GM13977 (cell line): ENCODE results near the gene CFAP97.

Experiments used
- DNase-seq: peaks from one replicate; pipeline ENCODE4 v3.0.0; 2012; ENCODE audit warnings: low spot score
- CTCF ChIP-seq: IDR thresholded peaks from 2 replicates; pipeline ENCODE4 v1.5.1; 2012; ENCODE audit warnings: mild to moderate bottlenecking, control low read depth; ENCODE audit not compliant: insufficient read depth; ENCODE audit errors: extremely low read depth, missing control alignments
- in situ Hi-C: fragments of 300-500 bp; cut with MboI; formaldehyde crosslinking; loops from one replicate; pipeline ENCODE4 v1.12.0; 2022; ENCODE audit warnings: low sequenced_read_pairs, low pct_unique_long_range_greater_than_20kb, mixed read lengths, inconsistent platforms; ENCODE audit not compliant: unreplicated experiment

The CFAP97 gene

GRCh38 chr4:185138161-185138560 is 65.6 kb downstream of the CFAP97 start:
- in situ Hi-C loops, result loop anchor here (10.0 kb wide), 1 partner anchor 103 kb away; no protein-coding TSS in a partner anchor
- no peak for TF ChIP-seq CTCF

GRCh38 chr4:185137233-185137925 is 66.4 kb downstream of the CFAP97 start:
- DNase-seq, result no peak
- in situ Hi-C loops, result loop anchor here (10.0 kb wide), 1 partner anchor 103 kb away; no protein-coding TSS in a partner anchor
- no peak for TF ChIP-seq CTCF

More at GRCh38 chr4:185138161-185138560, 65.6 kb downstream of the CFAP97 start:
- DNase-seq, result no peak

GRCh38 chr4:185134307-185134869 is 69.4 kb downstream of the CFAP97 start:
- in situ Hi-C loops, result loop anchor here (10.0 kb wide), 1 partner anchor 100 kb away; no protein-coding TSS in a partner anchor
- DNase-seq, result peak; percentile 81
- TF ChIP-seq CTCF, result peak; percentile 73

GRCh38 chr4:185128272-185129119 is 75.3 kb downstream of the CFAP97 start:
- in situ Hi-C loops, result no loop called here
- TF ChIP-seq CTCF, result no peak

GRCh38 chr4:185127021-185127925 is 76.5 kb downstream of the CFAP97 start:
- no peak for TF ChIP-seq CTCF
- DNase-seq, result peak; percentile 57
- in situ Hi-C loops, result no loop called here

More at GRCh38 chr4:185128272-185129119, 75.3 kb downstream of the CFAP97 start:
- peak; percentile 61 for DNase-seq
